Measurements from ENCODE around the gene RPLP2.

The RPLP2 gene

GRCh38 chr11:776561-777287, 33.0 kb upstream of the RPLP2 start:
- H3K9me3 ChIP-seq = no peaks in the 10 kb centered on the region
- H3K27ac ChIP-seq = peak overlapping the region; percentile 84 to 90
- H3K27me3 ChIP-seq = no peaks in the 10 kb centered on the region
- TF ChIP-seq CTCF (IDR thresholded peaks at IDR 0.05) = no peak
- H3K36me3 ChIP-seq = peaks cover 0 to 37% (median 13%) of the 10 kb centered on the region in 3 donors
- H3K4me3 ChIP-seq = peak overlapping the region; percentile 83 to 89
- peaks cover 0 to 49% (median 30%) of the 10 kb centered on the region in 4 donors for H3K4me1 ChIP-seq
- intact Hi-C loops (cut with DNase I; ENCODE audit: low total_unique reads) = no loop called here
- peak in 1 of 2 donors; percentile 70 for DNase-seq

- peak within 1 kb of the TSS; percentile 84 to 90 for H3K27ac ChIP-seq
- peak within 1 kb of the TSS; percentile 83 to 89 for H3K4me3 ChIP-seq
- H3K9me3 ChIP-seq = no peaks in the 10 kb centered on the region
- intact Hi-C loops (cut with DNase I; ENCODE audit: low total_unique reads) = no loop called here
- peaks cover 0 to 46% (median 30%) of the 10 kb centered on the region in 4 donors for H3K4me1 ChIP-seq
- TF ChIP-seq CTCF (IDR thresholded peaks at IDR 0.05) = no peak
- peaks cover 0 to 29% (median 4%) of the 10 kb centered on the region in 3 donors for H3K36me3 ChIP-seq
- peak; percentile 85 to 94 for DNase-seq
- H3K27me3 ChIP-seq = no peaks in the 10 kb centered on the region
These were observed 32.2 kb upstream of the RPLP2 start, which contains the start of gene GATD1 for GRCh38 chr11:777288-778255. GATD1 (minus strand) TSS chr11:777487; CDS start chr11:777462, 25 bp downstream.

GRCh38 chr11:778976-779954, 30.5 kb upstream of the RPLP2 start:
- Histone ChIP-seq H3K27ac (no peak overlapping the region), H3K27me3 (no peaks in the 10 kb centered on the region)
- intact Hi-C loops (cut with DNase I; ENCODE audit: low total_unique reads) = no loop called here

GRCh38 chr11:779955-780532, 29.7 kb upstream of the RPLP2 start:
- intact Hi-C loops (cut with DNase I; ENCODE audit: low total_unique reads) = no loop called here
- no peak for TF ChIP-seq CTCF (IDR thresholded peaks at IDR 0.05)
- Histone ChIP-seq H3K9me3 (no peaks in the 10 kb centered on the region), H3K36me3 (peaks cover 0 to 5% (median 0%) of the 10 kb centered on the region in 3 donors), H3K27me3 (no peaks in the 10 kb centered on the region), H3K4me3 (no peak overlapping the region), H3K27ac (no peak overlapping the region), H3K4me1 (peaks cover 0 to 43% (median 29%) of the 10 kb centered on the region in 4 donors)
- no peak for DNase-seq

More at GRCh38 chr11:778976-779954, 30.5 kb upstream of the RPLP2 start:
- Histone ChIP-seq H3K9me3 (no peaks in the 10 kb centered on the region), H3K36me3 (peaks cover 0 to 12% (median 0%) of the 10 kb centered on the region in 3 donors), H3K4me3 (no peak overlapping the region), H3K4me1 (peaks cover 0 to 46% (median 33%) of the 10 kb centered on the region in 4 donors)
- TF ChIP-seq CTCF (IDR thresholded peaks at IDR 0.05) = no peak
- peak in 1 of 2 donors; percentile 65 for DNase-seq

Data from tibial artery (tissue), 4 donors.